Tibial nerve (tissue), 3 donors: Measurements from ENCODE around the gene MTCH1.

ENCODE experiments used
- CTCF ChIP-seq, 5 experiments: fragments of 200-600 bp in 3 of 5; fragments of 450-650 bp in 2 of 5; sonication (generic) in 3 of 5; IDR thresholded peaks; one replicate each; pipeline ENCODE4 v1.5.1; 2016 to 2019; ENCODE audit warnings: antibody characterized with exemption in 5 of 5, mild to moderate bottlenecking in 3 of 5, moderate library complexity in 2 of 5
- POLR2A ChIP-seq, 2 donors: fragments of 450-650 bp; IDR thresholded peaks; one replicate each; pipeline ENCODE4 v1.6.1; 2017; ENCODE audit warnings: antibody characterized with exemption in 2 of 2, mild to moderate bottlenecking in 2 of 2, moderate library complexity in 2 of 2

GRCh38 chr6:36980876-36981619 lies 4.9 kb downstream of the MTCH1 start:
- TF ChIP-seq POLR2A (IDR thresholded peaks at IDR 0.05) (no peak), CTCF (IDR thresholded peaks at IDR 0.05) (no peak)
